Caco-2 (cell line): Measurements from ENCODE around the gene SCAMP3. TPM values are rescaled to one million over a fixed set of nuclear protein-coding genes. Genes with fewer than 3 reads are reported as not detected.

ENCODE experiments used
- BruUV-seq: library from RNA; stranded (reverse); fragments of 400-500 nt; replicated peaks from 2 replicates; lab custom pipeline; 2021; lab: Mats Ljungman, UMichigan
- CTCF ChIA-PET: fragments of 300-600 bp; sonication (Branson Sonifier 250); formaldehyde crosslinking; loops from one replicate; lab custom pipeline; 2022; ENCODE audit warnings: antibody characterized with exemption; lab: Charles Lee
- POLR2A ChIA-PET: fragments of 300-600 bp; sonication (Branson Sonifier 250); formaldehyde crosslinking; loops from one replicate; lab custom pipeline; 2022; ENCODE audit warnings: antibody characterized with exemption; lab: Charles Lee
- DNase-seq, 2 experiments: peaks; one replicate each; pipeline versions ENCODE4 v3.0.0 to v3.0.0-alpha.2; 2020 to 2022
- H3K27me3 ChIP-seq: replicated peaks from 2 replicates; pipeline ENCODE4 v1.6.0; 2011; ENCODE audit warnings: low read length; ENCODE audit not compliant: control insufficient read depth, insufficient read depth
- H3K36me3 ChIP-seq: 2 replicates; pipeline ENCODE4 v1.5.1; 2011; ENCODE audit warnings: low read length; ENCODE audit not compliant: control insufficient read depth, insufficient read depth
- H3K4me1 ChIP-seq: fragments of 250-450 bp; sonication (Bioruptor Pico); 2 replicates; pipeline ENCODE4 v1.5.1; 2020; ENCODE audit warnings: mild to moderate bottlenecking
- H3K4me3 ChIP-seq: 2 replicates; pipeline ENCODE4 v1.5.1; 2011; ENCODE audit warnings: low read depth, mild to moderate bottlenecking, control low read depth, low read length
- H3K9me3 ChIP-seq: fragments of 250-450 bp; sonication (Bioruptor Pico); 2 replicates; pipeline ENCODE4 v1.5.1; 2020; ENCODE audit warnings: mild to moderate bottlenecking, moderate library complexity
- H3K27ac Mint-ChIP-seq: one replicate; pipeline ENCODE4 v1.8.0; 2022; ENCODE audit warnings: mixed read lengths; ENCODE audit not compliant: unreplicated experiment
- H3K27me3 Mint-ChIP-seq: one replicate; pipeline ENCODE4 v1.8.0; 2022; ENCODE audit warnings: mixed read lengths; ENCODE audit not compliant: insufficient read depth, unreplicated experiment
- H3K36me3 Mint-ChIP-seq: one replicate; pipeline ENCODE4 v1.8.0; 2022; ENCODE audit warnings: mild to moderate bottlenecking, mixed read lengths; ENCODE audit not compliant: insufficient read depth, unreplicated experiment
- H3K4me1 Mint-ChIP-seq: one replicate; pipeline ENCODE4 v1.8.0; 2022; ENCODE audit warnings: low read depth, mixed read lengths; ENCODE audit not compliant: unreplicated experiment
- H3K4me3 Mint-ChIP-seq: one replicate; pipeline ENCODE4 v1.8.0; 2022; ENCODE audit warnings: mild to moderate bottlenecking, moderate library complexity, mixed read lengths; ENCODE audit not compliant: unreplicated experiment
- H3K9me3 Mint-ChIP-seq: one replicate; pipeline ENCODE4 v1.8.0; 2022; ENCODE audit warnings: mixed read lengths; ENCODE audit not compliant: unreplicated experiment
- CTCF ChIP-seq, 2 experiments: fragments of 200-600 bp in 1 of 2; IDR thresholded peaks; 1 replicate in 1 of 2; 2 replicates in 1 of 2; pipeline versions ENCODE4 v1.5.1 to v1.8.0; 2011 to 2022; ENCODE audit warnings: antibody characterized with exemption in 1 of 2, control low read depth in 1 of 2, inconsistent platforms in 1 of 2, low read depth in 1 of 2, low read length in 1 of 2, mild to moderate bottlenecking in 1 of 2, moderate library complexity in 1 of 2; ENCODE audit not compliant: insufficient read depth in 1 of 2, severe bottlenecking in 1 of 2, unreplicated experiment in 1 of 2
- intact Hi-C: fragments of 100-400 bp; cut with micrococcal nuclease; formaldehyde crosslinking; loops from one replicate; pipeline ENCODE4 v1.10.0; 2022; ENCODE audit not compliant: unreplicated experiment
- total RNA-seq: library from RNA; stranded (reverse); gene quantifications from 2 replicates; pipeline ENCODE4 v1.2.3, GENCODE V29; 2022

The SCAMP3 gene
- total RNA-seq, 1 experiment from 2014 or later: 55.9 TPM

DNA sequence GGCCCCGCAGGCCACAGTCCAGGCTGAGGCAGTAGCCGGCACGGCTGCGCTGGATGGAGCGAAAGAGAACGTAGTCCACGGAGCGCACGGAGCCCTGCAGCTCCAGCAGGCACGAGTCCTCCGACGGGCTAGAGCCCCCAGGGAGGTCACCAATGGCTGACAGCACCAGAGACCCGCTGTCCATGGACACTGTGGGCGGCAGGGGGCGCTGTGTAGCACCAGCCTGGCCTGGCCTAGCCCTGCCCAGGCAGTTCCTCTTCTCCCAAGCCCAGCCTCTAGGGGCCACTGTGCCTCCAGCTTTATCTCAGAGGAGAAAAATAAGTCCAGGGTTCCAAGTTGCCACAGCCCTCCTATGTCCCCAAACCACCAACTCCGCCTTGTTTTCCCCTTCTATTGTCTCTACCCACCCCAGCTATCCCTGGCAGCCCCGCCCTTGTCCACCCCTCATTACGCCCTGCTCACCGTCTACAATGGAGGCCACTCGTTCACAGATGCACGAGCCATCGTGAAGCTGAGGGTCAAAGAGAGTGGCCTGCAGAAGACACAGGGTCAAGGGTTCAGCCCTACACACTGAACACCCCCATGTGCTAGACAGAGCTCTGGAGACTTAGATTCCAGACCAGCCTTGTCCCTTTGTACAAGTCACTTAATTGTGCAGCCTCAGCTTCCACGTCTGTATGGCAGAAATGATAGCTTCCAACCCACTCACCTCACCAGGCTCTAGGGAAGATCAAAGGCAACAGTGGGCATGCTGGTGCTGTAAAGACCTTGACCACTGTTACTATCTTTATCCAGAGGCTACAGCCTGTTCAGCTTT lies 11.3 kb downstream of the SCAMP3 start:
- CTCF ChIA-PET: interaction anchor here (0.7 to 3.3 kb wide), 18 partner anchors 10 to 732 kb away, joined by 3 to 34 read pairs (median 6); partner anchors contain the start of genes CLK2, FDPS, HCN3 and MTX1
- intact Hi-C loops: loop anchor here (1.0 to 2.0 kb wide), 4 partner anchors 22 to 342 kb away; partner anchors contain the start of gene CLK2
- POLR2A ChIA-PET: interaction anchor here (0.5 to 0.7 kb wide), 2 partner anchors 11 to 94 kb away, joined by 4 to 5 read pairs; partner anchors contain the start of gene SCAMP3

DNA sequence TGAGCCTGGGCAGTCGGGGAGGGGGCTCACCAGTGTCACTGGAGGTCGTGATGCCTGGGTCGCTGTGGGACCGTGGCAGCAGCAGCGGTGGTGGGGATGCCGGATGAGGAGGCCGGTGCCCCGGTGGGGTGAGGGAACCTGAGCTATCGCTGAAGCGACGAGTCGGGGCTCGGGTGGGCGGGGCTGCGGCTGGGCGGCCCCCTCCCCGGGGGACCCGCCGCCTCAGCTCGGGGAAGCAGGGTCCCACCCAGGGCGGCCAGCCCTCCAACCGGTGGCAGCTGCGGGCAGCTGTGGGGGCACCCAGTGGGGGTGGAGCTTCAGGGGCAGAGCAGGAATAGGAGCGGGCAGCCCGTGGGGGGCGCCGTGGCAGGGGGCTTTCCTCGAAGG lies 11.9 kb downstream of the SCAMP3 start:
- H3K36me3 Mint-ChIP-seq: peaks cover 6% of the 10 kb centered on the region
- Histone ChIP-seq H3K27me3 (no peaks in the 10 kb centered on the region), H3K9me3 (no peaks in the 10 kb centered on the region), H3K4me1 (peaks cover 4% of the 10 kb centered on the region), H3K4me3 (no peak overlapping the region), H3K36me3 (no peaks in the 10 kb centered on the region)
- no TSS peak for BruUV-seq
- H3K27ac Mint-ChIP-seq: no peak overlapping the region
- no peak overlapping the region for H3K4me3 Mint-ChIP-seq
- ChIA-PET CTCF (interaction anchor here (0.6 to 3.3 kb wide), 14 partner anchors 10 to 465 kb away, joined by 3 to 34 read pairs (median 6); partner anchors contain the start of genes CLK2, HCN3 and SCAMP3), POLR2A (interaction anchor here (0.7 kb wide), 1 partner anchor 12 kb away, joined by 4 read pairs; the partner anchor contains the start of gene SCAMP3)
- TF ChIP-seq CTCF (IDR thresholded peaks at IDR 0.05; ENCODE audit: insufficient read depth in 1 of 2, low read depth in 1 of 2, low read length in 1 of 2, severe bottlenecking in 1 of 2, unreplicated experiment in 1 of 2): no peak
- H3K9me3 Mint-ChIP-seq: no peaks in the 10 kb centered on the region
- peaks cover 22% of the 10 kb centered on the region for H3K4me1 Mint-ChIP-seq
- no peak for DNase-seq
- intact Hi-C loops: loop anchor here (1.0 to 2.0 kb wide), 4 partner anchors 23 to 343 kb away; partner anchors contain the start of gene CLK2
- no peaks in the 10 kb centered on the region for H3K27me3 Mint-ChIP-seq

More for the DNA sequence above, 11.3 kb downstream of the SCAMP3 start:
- no peaks in the 10 kb centered on the region for H3K27me3 Mint-ChIP-seq
- no peaks in the 10 kb centered on the region for H3K9me3 ChIP-seq
- H3K4me1 Mint-ChIP-seq: peaks cover 22% of the 10 kb centered on the region
- TF ChIP-seq CTCF (IDR thresholded peaks at IDR 0.05; ENCODE audit: insufficient read depth in 1 of 2, low read depth in 1 of 2, low read length in 1 of 2, severe bottlenecking in 1 of 2, unreplicated experiment in 1 of 2): peak; percentile 97 to 99
- BruUV-seq: no TSS peak
- H3K36me3 ChIP-seq: no peaks in the 10 kb centered on the region
- peaks cover 6% of the 10 kb centered on the region for H3K36me3 Mint-ChIP-seq
- no peak overlapping the region for H3K4me3 ChIP-seq
- peak; percentile 92 to 95 for DNase-seq
- H3K27me3 ChIP-seq: no peaks in the 10 kb centered on the region
- H3K9me3 Mint-ChIP-seq: no peaks in the 10 kb centered on the region
- peak overlapping the region; percentile 7 for H3K27ac Mint-ChIP-seq
- H3K4me3 Mint-ChIP-seq: no peak overlapping the region
- H3K4me1 ChIP-seq: peaks cover 4% of the 10 kb centered on the region; the same call in 1 of the 2 replicates
